Loucy (cell line): Measurements from ENCODE around the gene BIRC7.

Experiments used
- H2AFZ ChIP-seq: fragments of 200-600 bp; sonication (generic); 2 replicates; pipeline ENCODE4 v1.6.0; 2016; ENCODE audit warnings: antibody characterized with exemption, mild to moderate bottlenecking, low read length, moderate library complexity
- H3F3A ChIP-seq: fragments of 200-600 bp; 2 replicates; pipeline ENCODE4 v1.6.0; 2016; ENCODE audit warnings: antibody characterized with exemption, low read depth, mild to moderate bottlenecking
- H3K27me3 ChIP-seq: fragments of 200-600 bp; sonication (generic); 2 replicates; pipeline ENCODE4 v1.6.1; 2014; ENCODE audit warnings: low read length, mild to moderate bottlenecking; ENCODE audit not compliant: insufficient read depth, poor library complexity, severe bottlenecking
- H3K36me3 ChIP-seq: fragments of 200-600 bp; sonication (generic); 2 replicates; pipeline ENCODE4 v1.6.1; 2016; ENCODE audit warnings: low read length; ENCODE audit not compliant: insufficient read depth
- H3K4me1 ChIP-seq: fragments of 200-600 bp; sonication (generic); 2 replicates; pipeline ENCODE4 v1.5.1; 2014; ENCODE audit warnings: low read length, mild to moderate bottlenecking; ENCODE audit not compliant: insufficient read depth, poor library complexity, severe bottlenecking
- H3K4me2 ChIP-seq: fragments of 200-600 bp; sonication (generic); 2 replicates; pipeline ENCODE4 v1.6.0; 2014; ENCODE audit warnings: antibody characterized with exemption, low read length, low read depth, mild to moderate bottlenecking; ENCODE audit not compliant: poor library complexity, severe bottlenecking
- H3K4me3 ChIP-seq: fragments of 200-600 bp; sonication (generic); 2 replicates; pipeline ENCODE4 v1.5.1; 2014; ENCODE audit warnings: low read length, mild to moderate bottlenecking, mixed read lengths; ENCODE audit not compliant: poor library complexity, severe bottlenecking
- H3K79me2 ChIP-seq: fragments of 200-600 bp; sonication (generic); 2 replicates; pipeline ENCODE4 v1.6.1; 2014; ENCODE audit warnings: low read length; ENCODE audit not compliant: insufficient read depth
- H3K9ac ChIP-seq: fragments of 200-600 bp; sonication (generic); 2 replicates; pipeline ENCODE4 v1.6.0; 2014; ENCODE audit warnings: mild to moderate bottlenecking, low read depth, low read length, moderate library complexity; ENCODE audit not compliant: poor library complexity, severe bottlenecking
- H3K9me2 ChIP-seq: fragments of 200-600 bp; sonication (generic); replicated peaks from 2 replicates; pipeline ENCODE4 v1.6.1; 2016; ENCODE audit warnings: low read depth, low read length, mixed read lengths
- H3K9me3 ChIP-seq: fragments of 200-600 bp; sonication (generic); 2 replicates; pipeline ENCODE4 v1.6.1; 2014; ENCODE audit warnings: mild to moderate bottlenecking, antibody characterized with exemption, low read length, low read depth; ENCODE audit not compliant: insufficient read depth
- H4K20me1 ChIP-seq: fragments of 200-600 bp; sonication (generic); 2 replicates; pipeline ENCODE4 v1.6.0; 2014; ENCODE audit warnings: antibody characterized with exemption, low read length, mild to moderate bottlenecking; ENCODE audit not compliant: insufficient read depth, poor library complexity, severe bottlenecking
- CTCF ChIP-seq: fragments of 200-600 bp; sonication (generic); conservative IDR thresholded peaks from 2 replicates; pipeline ENCODE4 v1.5.1; 2014; ENCODE audit warnings: mild to moderate bottlenecking, antibody characterized with exemption, low read length
- EZH2phosphoT487 ChIP-seq: fragments of 200-600 bp; IDR thresholded peaks from 2 replicates; pipeline ENCODE4 v1.6.1; 2018; ENCODE audit warnings: antibody characterized with exemption, mild to moderate bottlenecking, moderate library complexity, borderline replicate concordance

The BIRC7 gene

GRCh38 chr20:63194797-63195173 is 40.9 kb upstream of the BIRC7 start:
- H3K4me2 ChIP-seq, result no peak overlapping the region
- H3K9me2 ChIP-seq, result no peaks in the 10 kb centered on the region
- H3K9me3 ChIP-seq, result no peaks in the 10 kb centered on the region
- no peak overlapping the region for H3K4me3 ChIP-seq
- H3K27me3 ChIP-seq, result no peaks in the 10 kb centered on the region
- peaks cover 6% of the 10 kb centered on the region for H3K4me1 ChIP-seq
- no peak overlapping the region for H3K9ac ChIP-seq
- H3F3A ChIP-seq, result no peaks in the 10 kb centered on the region
- H2AFZ ChIP-seq, result no peak overlapping the region
- peaks cover 42% of the 10 kb centered on the region for H4K20me1 ChIP-seq
- peaks cover 37% of the 10 kb centered on the region; the same call in 1 of the 2 replicates for H3K36me3 ChIP-seq
- peaks cover 48% of the 10 kb centered on the region for H3K79me2 ChIP-seq
- no peak for TF ChIP-seq CTCF
- TF ChIP-seq EZH2phosphoT487, result no peak

GRCh38 chr20:63196768-63197470 is 38.8 kb upstream of the BIRC7 start:
- H2AFZ ChIP-seq, result no peak overlapping the region
- peaks cover 70% of the 10 kb centered on the region for H3K79me2 ChIP-seq
- TF ChIP-seq CTCF (no peak), EZH2phosphoT487 (no peak)
- H4K20me1 ChIP-seq, result peaks cover 62% of the 10 kb centered on the region
- no peaks in the 10 kb centered on the region for H3K9me2 ChIP-seq
- H3K9ac ChIP-seq, result no peak overlapping the region
- H3K4me3 ChIP-seq, result no peak overlapping the region
- peaks cover 11% of the 10 kb centered on the region for H3K4me1 ChIP-seq
- no peaks in the 10 kb centered on the region for H3K9me3 ChIP-seq
- no peaks in the 10 kb centered on the region for H3F3A ChIP-seq
- H3K27me3 ChIP-seq, result no peaks in the 10 kb centered on the region
- H3K36me3 ChIP-seq, result peaks cover 54% of the 10 kb centered on the region; the same call in 1 of the 2 replicates
- no peak overlapping the region for H3K4me2 ChIP-seq

GRCh38 chr20:63198606-63199005 is 37.1 kb upstream of the BIRC7 start:
- H3K9ac ChIP-seq, result no peak overlapping the region
- H3K4me1 ChIP-seq, result peaks cover 11% of the 10 kb centered on the region
- peaks cover 75% of the 10 kb centered on the region for H4K20me1 ChIP-seq
- H3K79me2 ChIP-seq, result peaks cover 87% of the 10 kb centered on the region
- TF ChIP-seq EZH2phosphoT487, result no peak
- TF ChIP-seq CTCF, result no peak
- H3K36me3 ChIP-seq, result peaks cover 71% of the 10 kb centered on the region; the same call in 1 of the 2 replicates
- H3F3A ChIP-seq, result no peaks in the 10 kb centered on the region
- H3K27me3 ChIP-seq, result no peaks in the 10 kb centered on the region
- H3K9me2 ChIP-seq, result no peaks in the 10 kb centered on the region
- H3K9me3 ChIP-seq, result no peaks in the 10 kb centered on the region
- H2AFZ ChIP-seq, result no peak overlapping the region
- H3K4me3 ChIP-seq, result no peak overlapping the region
- H3K4me2 ChIP-seq, result no peak overlapping the region
